HG02571 (cell line): Measurements from ENCODE around the gene WNT7B.

Experiments
- ATAC-seq: cut with Tn5 transposase; IDR thresholded peaks from one replicate; pipeline ENCODE4 v1.9.1; 2021; ENCODE audit warnings: mild to moderate bottlenecking, moderate library complexity; ENCODE audit not compliant: unreplicated experiment

The WNT7B gene

GRCh38 chr22:45974498-45974897 lies 2.5 kb downstream of the WNT7B start:
- no peak for ATAC-seq

- no peak for ATAC-seq
Observed at GRCh38 chr22:45972889-45973253, 4.1 kb downstream of the WNT7B start.

- no peak for ATAC-seq
Observed at GRCh38 chr22:45972091-45972888, 4.7 kb downstream of the WNT7B start.

DNA sequence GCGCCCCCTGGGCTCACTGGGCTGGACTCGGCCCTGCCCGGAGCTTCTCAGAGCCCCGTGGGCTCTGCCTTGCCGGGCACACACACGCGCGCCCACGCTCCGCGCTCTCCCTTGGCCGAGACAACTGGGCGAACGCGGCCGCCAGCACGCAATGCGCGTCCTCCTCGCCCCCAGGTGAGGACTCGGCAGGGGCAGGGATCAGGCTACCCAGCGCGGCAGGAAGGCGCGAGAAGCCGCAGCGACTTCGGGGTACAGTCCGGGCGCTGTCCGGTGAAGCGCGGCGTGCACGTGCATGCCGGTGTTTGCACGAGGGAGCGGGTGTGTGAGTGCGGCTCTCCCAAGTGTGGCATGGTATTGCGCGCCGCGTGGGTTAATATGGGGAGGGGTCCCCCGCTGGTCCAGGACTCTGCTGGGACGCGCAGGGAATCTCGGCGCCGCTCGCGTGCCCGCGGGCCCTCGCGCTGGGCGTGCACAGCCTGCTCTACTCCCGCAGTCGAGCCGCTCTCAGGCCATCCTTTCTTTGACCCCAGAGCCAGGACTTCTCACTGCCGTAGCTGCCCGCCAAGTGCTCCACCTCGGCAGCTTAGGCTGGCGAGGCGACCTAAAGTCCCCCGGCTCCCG lies 5.4 kb downstream of the WNT7B start:
- ATAC-seq: no peak

- no peak for ATAC-seq
Observed at GRCh38 chr22:45970705-45971407, 6.1 kb downstream of the WNT7B start.

DNA sequence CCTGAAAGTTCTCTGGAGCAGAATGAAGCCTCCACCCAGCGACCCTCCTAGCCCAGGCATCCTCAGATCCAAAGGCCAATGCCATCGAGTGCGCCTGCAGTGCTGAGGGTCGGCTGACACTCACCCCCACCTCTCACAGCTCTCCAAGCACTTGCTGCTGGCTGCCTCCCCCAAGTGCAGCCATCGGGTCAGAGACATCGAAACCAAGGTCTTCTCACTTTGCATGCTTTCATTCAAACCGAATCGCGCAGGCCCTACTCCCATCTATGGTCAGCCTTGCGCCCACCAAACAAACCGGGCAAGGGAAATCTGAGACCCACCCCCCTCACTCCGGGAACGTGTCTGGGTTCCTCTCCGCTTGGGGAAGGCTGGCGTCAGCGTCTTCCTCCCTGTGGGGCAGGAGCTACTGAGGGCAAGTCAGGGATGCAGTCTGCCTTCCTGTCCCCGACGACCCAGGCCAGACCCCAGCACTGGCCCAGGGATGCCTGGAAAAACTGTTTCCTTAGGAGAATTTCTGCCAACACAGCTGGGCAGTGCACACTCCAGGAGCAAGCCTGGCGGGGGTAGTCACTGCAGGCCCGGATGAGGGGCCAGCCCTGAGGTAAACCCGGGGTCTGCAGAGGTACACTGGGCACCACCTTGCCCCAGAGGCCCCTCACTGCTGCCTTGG lies 7.0 kb downstream of the WNT7B start:
- no peak for ATAC-seq

DNA sequence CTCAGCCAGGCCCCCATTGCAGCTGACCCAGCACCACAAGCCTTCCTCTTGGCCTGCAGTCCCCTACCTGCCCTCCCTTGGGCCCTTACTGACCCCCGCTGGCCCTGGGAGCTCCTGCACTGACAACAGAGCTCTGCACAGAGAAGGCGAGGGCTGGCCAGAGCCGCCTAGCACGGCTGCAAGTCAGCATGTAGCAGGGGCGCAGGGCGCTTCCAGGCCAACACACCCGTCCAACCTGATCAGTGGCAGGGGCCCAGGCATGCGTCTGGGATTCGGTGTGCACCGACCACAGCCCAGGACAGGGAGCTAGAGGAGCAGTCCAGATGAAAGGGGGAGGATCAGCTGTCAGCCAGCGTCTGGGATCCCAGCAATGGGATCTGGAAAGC lies 7.6 kb downstream of the WNT7B start:
- no peak for ATAC-seq

DNA sequence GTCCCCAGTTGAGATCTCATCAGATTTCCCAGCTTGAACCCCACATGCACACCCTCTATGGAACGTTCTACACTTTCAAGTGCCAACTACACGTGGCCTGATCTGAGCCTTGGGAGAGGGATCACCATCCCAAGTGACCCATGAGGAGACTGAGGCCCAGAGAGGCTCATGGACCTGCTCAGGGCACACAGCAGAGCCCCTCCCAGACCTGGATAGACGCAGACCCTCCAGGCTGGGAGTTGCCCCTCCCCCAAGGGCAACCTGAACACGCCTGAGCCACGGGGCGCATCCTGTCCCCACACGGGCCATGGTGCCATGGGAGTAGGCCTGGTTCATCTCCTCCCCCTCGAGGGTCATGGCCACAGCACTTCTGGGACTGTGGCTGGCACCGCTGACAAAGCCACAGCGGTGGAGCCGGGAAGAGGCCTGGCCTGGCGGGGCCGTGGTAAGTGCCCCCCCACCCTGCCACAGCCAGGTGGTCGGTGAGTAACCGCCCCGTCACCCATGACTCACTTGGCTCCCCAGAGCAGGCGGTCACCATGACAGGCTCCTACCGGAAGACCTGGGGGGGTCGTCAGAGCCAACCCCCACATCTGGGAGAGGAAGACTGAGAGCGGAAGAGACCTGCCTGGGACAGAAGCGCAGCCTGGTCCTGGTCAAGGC lies 8.1 kb downstream of the WNT7B start:
- ATAC-seq: no peak

DNA sequence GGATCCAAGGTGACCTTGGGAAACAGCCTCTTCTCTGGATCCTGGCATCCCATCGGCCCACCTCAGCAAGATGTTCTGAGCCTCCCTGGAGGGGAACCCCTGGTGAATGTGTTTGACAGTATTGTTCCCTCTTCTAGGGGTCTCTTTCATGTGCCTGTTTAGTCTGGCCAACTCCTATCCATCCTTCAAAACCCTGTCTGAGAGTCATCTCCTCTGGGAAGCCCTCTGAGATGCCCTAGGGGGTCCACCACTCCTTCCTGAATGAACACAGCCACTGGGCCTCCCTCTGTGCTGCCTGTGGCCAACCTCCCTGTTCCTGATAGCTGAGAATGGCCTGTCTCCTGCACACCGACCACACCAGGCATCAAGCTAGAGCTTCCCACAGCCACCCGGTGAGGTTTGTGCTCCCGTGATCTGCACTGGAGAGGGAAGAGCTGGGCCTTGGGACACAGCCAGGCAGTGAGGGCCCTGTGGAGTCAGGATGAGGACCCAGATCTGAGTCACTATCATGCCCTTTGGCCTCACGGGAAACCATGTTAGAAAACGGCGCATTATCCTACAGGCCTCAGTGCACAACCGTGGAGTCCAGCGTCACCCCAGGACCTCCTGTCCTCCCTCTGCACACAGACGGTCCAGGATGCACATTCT lies 8.8 kb downstream of the WNT7B start:
- ATAC-seq: no peak

GRCh38 chr22:45966895-45967365 lies 10.0 kb downstream of the WNT7B start:
- ATAC-seq: no peak

GRCh38 chr22:45966320-45966894 lies 10.6 kb downstream of the WNT7B start:
- no peak for ATAC-seq

DNA sequence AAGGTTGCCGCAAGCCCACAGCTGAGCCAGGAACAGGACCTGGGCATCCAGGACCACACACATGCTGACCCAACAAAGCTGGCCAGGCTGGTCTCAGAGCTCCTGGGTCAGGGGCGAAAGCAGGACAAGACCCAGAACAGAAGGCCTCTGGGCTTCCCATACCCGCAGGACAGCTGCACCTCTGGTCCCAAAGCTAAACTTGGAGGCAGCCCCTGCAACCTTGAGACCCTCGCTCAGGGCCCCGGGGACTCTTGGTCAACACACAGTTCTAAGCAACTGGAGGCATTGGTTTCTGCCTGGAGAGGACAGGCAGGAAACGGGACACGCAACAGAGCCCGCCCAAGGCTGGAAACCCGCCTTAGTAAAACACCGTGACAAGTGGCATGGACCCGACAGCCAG lies 11.4 kb downstream of the WNT7B start:
- ATAC-seq: no peak

DNA sequence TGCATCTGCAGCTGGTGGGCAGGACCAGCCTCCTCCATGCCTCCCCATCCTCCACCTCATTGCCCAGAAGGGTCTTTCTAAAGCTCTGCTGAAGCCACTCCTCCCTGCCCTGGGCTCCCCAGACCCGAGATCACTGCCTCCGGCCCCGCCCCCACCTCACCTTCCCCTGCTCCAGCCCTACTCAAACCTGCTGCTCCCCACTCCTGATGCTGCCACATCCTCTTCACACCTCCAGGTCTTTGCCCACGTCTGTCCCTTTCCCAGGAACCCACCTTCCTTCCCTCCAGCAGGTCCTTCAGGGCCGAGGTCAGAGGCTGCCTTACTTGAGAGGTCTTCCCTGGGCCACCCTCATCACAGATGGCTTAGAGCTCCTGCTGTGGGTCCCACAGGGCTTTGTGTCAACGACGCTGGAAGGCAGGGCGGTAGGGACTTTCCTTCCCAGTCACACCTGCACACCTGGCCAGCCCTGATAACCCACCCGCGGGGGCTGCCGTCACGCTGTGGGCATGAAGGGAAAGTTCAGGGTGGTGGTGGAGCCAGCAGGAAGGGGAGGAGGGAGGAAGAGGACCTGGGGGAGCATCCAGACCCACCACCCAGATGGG lies 11.9 kb downstream of the WNT7B start:
- ATAC-seq: no peak

GRCh38 chr22:45964372-45964771 lies 12.6 kb downstream of the WNT7B start:
- no peak for ATAC-seq

DNA sequence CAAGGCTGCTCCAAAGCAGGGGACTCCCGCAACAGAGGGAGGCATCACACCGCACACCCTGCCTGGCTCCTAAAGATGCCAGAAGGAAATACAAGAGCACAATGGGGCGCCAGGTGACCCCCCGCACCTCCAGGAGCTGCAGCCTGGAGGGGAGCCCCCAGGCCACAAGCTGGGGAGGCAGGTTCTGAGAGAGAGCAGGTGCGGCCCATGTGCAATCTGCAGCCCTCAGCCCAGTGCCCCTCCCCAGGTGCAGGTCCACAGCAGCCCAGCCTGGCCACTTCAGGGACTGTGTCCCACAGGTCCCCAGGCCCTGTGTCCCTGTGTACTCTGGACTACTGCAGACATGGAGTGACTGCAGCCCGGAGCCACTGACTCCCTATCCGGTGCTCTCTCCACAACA lies 13.1 kb downstream of the WNT7B start:
- no peak for ATAC-seq

DNA sequence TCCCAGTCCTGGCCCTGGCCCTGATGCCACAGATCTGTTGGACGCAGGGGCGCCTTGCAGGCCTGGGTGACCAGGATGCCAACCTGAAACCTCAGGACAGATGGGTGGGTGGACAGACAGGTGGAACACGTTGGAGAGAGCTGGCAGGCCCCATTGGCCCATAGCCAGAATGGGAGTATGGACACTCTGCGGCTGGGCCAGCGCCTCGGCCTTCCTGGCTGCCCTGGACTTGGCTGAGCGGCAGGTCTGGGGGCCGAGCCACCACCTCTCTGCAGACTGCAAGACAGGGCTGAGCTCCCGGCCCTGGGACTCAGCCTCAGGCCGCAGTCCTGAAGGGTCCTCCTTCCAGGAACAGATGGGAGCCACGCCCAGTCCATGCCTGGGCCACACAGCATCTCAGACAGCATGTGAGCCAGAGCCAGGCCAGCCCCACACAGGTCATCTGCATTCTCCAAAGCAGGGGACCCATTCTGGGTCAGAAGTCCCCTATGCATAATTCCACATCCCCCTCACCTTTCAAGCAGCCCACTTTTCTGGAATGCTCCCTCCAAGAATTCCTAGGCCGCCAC lies 14.1 kb downstream of the WNT7B start:
- no peak for ATAC-seq

- no peak for ATAC-seq
Observed at GRCh38 chr22:45962434-45962718, 14.6 kb downstream of the WNT7B start.

DNA sequence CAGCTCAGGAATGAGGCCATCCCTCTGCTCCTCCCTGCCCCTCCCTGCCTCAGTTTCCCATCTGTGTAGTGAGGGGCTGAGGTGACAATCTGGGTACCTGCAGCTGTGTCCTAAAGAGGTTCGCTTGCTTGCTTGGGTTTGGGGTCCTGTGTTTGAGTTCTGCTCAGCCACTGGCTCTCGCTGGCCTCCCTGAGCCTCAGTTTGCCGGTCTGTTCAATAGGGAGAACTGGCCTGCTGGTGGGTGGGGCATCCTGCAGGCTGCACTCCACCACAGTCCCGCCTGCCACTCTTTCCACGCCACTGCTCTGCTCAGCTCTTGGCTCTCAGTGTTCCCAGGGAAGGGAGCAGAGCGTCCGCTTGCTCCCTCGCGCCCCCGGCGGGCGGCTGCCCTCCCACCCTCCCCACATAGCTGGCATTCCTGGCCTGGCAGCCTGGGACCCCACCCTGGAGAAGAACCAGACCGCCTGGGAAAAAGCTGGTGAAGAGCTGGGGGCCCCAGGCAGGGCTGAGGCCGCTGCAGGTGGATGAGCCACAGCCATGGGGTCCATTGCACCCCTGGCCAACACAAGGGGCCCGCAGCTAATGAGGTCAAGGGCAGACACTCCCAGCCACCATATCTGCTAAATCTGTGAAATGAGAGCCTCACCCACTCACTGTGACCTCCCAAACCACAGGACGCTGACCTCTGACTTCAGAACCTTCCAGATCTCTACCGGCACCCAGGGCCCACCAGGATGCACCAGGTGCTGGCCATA lies 15.1 kb downstream of the WNT7B start:
- ATAC-seq: no peak
